Measurements from ENCODE around the gene LLCFC1.

DNA sequence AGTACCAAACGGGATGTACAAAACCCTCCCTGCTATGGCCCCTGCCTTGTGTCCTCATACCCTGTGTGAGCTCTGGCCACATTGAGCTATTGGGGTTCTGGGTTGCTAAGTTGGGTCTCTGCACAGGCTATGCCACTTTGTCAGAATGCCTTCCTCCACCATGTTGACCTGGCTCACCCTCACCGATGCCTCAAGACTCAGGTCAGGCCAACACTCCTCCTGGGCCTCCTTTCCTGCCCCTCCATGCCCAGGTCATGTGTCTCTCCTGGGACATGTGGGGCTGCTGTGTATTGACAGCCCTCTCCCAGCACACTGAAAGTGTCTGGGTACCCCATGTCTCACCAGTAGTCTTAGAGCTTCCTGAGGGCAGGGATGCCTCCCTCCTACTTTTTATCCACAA, 20.4 kb upstream of the LLCFC1 start:
- TF ChIP-seq TAF1 (IDR thresholded peaks at IDR 0.05; ENCODE audit: low read depth, low read length) (no peak), POLR2AphosphoS5 (IDR thresholded peaks at IDR 0.05; ENCODE audit: low read depth, low read length) (no peak), POLR2A (IDR thresholded peaks at IDR 0.05; ENCODE audit: low read depth, low read length) (no peak), SPI1 (IDR thresholded peaks at IDR 0.05; ENCODE audit: low read depth, low read length) (no peak)
